Measurements from ENCODE around the gene UNC119B.

DNA sequence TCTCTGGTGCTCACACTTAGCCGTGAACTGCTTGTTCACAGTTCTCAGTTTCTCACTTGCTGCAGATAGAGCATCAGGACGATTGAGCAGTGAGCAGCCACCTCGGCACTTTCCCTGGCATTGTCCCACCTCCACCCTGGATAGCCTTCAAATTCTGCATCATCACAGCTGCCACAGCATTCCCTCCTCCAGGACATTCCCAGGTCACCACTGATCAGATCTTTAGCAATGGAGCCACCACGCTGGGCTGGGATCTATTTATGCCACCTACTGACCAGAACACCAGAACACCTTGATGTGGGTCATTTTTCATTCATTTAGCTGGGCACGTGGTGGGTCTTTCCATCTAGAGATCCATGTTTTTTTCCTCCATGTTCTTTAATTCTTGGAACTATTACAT lies 39.0 kb downstream of the UNC119B start:
- TF ChIP-seq SPI1 (IDR thresholded peaks at IDR 0.05; ENCODE audit: borderline replicate concordance, low read depth), result no peak
- TF ChIP-seq, protein P1, sequence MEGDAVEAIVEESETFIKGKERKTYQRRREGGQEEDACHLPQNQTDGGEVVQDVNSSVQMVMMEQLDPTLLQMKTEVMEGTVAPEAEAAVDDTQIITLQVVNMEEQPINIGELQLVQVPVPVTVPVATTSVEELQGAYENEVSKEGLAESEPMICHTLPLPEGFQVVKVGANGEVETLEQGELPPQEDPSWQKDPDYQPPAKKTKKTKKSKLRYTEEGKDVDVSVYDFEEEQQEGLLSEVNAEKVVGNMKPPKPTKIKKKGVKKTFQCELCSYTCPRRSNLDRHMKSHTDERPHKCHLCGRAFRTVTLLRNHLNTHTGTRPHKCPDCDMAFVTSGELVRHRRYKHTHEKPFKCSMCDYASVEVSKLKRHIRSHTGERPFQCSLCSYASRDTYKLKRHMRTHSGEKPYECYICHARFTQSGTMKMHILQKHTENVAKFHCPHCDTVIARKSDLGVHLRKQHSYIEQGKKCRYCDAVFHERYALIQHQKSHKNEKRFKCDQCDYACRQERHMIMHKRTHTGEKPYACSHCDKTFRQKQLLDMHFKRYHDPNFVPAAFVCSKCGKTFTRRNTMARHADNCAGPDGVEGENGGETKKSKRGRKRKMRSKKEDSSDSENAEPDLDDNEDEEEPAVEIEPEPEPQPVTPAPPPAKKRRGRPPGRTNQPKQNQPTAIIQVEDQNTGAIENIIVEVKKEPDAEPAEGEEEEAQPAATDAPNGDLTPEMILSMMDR (IDR thresholded peaks at IDR 0.05; ENCODE audit: insufficient read depth, low read length), result no peak
- TF ChIP-seq POLR2AphosphoS5 (IDR thresholded peaks at IDR 0.05; ENCODE audit: low read depth), result no peak
- TF ChIP-seq, protein P2, sequence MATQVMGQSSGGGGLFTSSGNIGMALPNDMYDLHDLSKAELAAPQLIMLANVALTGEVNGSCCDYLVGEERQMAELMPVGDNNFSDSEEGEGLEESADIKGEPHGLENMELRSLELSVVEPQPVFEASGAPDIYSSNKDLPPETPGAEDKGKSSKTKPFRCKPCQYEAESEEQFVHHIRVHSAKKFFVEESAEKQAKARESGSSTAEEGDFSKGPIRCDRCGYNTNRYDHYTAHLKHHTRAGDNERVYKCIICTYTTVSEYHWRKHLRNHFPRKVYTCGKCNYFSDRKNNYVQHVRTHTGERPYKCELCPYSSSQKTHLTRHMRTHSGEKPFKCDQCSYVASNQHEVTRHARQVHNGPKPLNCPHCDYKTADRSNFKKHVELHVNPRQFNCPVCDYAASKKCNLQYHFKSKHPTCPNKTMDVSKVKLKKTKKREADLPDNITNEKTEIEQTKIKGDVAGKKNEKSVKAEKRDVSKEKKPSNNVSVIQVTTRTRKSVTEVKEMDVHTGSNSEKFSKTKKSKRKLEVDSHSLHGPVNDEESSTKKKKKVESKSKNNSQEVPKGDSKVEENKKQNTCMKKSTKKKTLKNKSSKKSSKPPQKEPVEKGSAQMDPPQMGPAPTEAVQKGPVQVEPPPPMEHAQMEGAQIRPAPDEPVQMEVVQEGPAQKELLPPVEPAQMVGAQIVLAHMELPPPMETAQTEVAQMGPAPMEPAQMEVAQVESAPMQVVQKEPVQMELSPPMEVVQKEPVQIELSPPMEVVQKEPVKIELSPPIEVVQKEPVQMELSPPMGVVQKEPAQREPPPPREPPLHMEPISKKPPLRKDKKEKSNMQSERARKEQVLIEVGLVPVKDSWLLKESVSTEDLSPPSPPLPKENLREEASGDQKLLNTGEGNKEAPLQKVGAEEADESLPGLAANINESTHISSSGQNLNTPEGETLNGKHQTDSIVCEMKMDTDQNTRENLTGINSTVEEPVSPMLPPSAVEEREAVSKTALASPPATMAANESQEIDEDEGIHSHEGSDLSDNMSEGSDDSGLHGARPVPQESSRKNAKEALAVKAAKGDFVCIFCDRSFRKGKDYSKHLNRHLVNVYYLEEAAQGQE (IDR thresholded peaks at IDR 0.05; ENCODE audit: insufficient replicate concordance, low read depth), result no peak
- TF ChIP-seq GABPA (IDR thresholded peaks at IDR 0.05; ENCODE audit: low read depth), result no peak
